ENCODE data around the gene COG6. TPM values are rescaled to one million over a fixed set of nuclear protein-coding genes. Genes with fewer than 3 reads are reported as not detected.

The COG6 gene
- total RNA-seq, 2 experiments from 2014 or later = 13.8 to 16.0 TPM

DNA sequence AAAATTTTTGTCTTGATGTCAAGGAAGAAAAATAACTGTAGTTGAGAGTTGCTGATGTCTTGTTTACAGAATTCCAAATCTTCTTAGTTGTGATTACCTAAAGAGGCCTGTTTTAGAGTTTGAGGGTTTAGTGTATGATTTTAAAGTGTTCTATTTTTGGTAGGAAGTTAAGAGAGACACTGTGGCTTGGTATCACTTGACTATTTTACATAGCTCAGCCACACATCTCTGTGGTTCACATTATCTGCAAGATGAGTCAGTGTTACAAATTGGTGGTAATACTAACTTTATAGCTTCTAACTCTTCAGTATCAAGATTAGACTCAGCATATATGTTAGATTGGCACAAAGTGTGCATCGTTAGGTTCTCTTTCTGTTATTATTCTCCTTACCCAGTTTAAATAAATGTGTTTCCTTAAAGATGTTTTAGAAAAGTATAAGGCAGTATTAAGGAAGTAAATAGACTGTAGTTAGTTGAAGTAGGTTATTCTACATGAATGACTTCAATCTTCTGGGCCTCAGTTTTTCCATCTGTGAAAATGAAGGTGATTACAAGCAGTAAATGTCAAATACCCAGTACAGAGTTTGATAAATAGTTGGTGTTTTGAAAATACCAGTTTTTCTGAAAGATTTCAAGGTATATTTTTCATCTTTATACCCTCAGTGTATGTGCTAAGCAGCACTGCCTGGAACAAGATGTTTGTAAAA lies 33.4 kb downstream of the COG6 start:
- H3K4me1 ChIP-seq (ENCODE audit: insufficient read depth, low read length) = no peaks in the 10 kb centered on the region
- no peak overlapping the region for H3K27ac ChIP-seq (ENCODE audit: low read depth in 1 of 2, low read length in 2 of 2)
- no peak overlapping the region for H3K27ac Mint-ChIP-seq
- H3K36me3 ChIP-seq (ENCODE audit: insufficient read depth, low read length) = peaks cover 22% of the 10 kb centered on the region
- H3K4me1 Mint-ChIP-seq (ENCODE audit: low read depth) = peaks cover 5% of the 10 kb centered on the region
- no peaks in the 10 kb centered on the region for H3K9me3 ChIP-seq (ENCODE audit: control insufficient read depth in 1 of 2, insufficient read depth in 1 of 2, low read length in 2 of 2)
- intact Hi-C loops (cut with DNase I, micrococcal nuclease) = loop anchor here (5.0 to 10.0 kb wide), 2 partner anchors 378 to 1086 kb away; partner anchors contain the start of gene MRPS31 (in 1 of the 2)
- POLR2A ChIA-PET = no interaction called here
- H3K27me3 ChIP-seq (ENCODE audit: control insufficient read depth in 1 of 2, insufficient read depth in 2 of 2, low read length in 2 of 2) = no peaks in the 10 kb centered on the region
- H3K27me3 Mint-ChIP-seq = no peaks in the 10 kb centered on the region
- H3K4me3 Mint-ChIP-seq = no peak overlapping the region
- CTCF ChIA-PET = no interaction called here
- DNase-seq = peak in 1 of 14 experiments; percentile 20
- TF ChIP-seq, protein P1, sequence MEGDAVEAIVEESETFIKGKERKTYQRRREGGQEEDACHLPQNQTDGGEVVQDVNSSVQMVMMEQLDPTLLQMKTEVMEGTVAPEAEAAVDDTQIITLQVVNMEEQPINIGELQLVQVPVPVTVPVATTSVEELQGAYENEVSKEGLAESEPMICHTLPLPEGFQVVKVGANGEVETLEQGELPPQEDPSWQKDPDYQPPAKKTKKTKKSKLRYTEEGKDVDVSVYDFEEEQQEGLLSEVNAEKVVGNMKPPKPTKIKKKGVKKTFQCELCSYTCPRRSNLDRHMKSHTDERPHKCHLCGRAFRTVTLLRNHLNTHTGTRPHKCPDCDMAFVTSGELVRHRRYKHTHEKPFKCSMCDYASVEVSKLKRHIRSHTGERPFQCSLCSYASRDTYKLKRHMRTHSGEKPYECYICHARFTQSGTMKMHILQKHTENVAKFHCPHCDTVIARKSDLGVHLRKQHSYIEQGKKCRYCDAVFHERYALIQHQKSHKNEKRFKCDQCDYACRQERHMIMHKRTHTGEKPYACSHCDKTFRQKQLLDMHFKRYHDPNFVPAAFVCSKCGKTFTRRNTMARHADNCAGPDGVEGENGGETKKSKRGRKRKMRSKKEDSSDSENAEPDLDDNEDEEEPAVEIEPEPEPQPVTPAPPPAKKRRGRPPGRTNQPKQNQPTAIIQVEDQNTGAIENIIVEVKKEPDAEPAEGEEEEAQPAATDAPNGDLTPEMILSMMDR (IDR thresholded peaks at IDR 0.05) = no peak
- H3K9me3 Mint-ChIP-seq = no peaks in the 10 kb centered on the region
- no peak overlapping the region for H3K4me3 ChIP-seq (ENCODE audit: low read length)
- H3K36me3 Mint-ChIP-seq (ENCODE audit: low read depth) = peaks cover 46% of the 10 kb centered on the region
- ATAC-seq (ENCODE audit: poor library complexity) = no peak

DNA sequence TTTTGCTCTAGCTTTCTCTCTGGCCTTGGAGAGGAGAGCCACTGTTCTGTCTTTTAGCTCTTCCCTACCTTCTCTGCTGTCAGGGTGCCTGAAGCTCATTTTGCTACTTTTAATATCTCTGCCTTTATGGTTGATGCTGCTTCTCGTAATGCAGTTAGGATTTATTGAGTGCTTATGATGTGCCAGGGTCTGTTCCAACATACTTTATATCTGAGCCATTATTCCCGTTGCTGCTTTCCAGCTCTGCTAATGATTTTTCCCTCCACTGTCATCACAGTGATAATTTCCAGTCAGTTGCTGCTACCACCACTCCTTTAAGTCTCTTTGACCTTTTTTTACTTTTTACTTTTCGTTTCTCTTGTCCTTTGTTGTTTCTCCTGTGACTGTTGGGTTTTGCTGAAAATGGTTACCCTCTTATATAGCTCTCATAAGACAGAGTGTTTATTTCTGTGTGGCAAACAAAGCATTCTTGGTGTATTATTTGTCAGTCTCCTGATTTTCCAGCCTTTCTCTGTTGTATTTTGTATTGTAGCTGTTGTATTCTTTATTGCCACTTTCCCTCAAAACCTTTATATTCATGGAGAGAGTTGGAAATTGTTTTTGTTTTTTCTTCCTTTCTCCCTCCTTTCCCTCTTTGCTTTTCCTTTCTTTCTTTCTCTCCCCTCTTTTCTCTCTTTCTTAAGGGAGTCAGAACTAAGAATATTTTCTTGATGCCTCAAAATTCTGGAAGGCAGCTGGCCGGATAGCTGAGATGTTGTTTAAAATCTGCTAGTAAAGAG lies 37.4 kb downstream of the COG6 start:
- Mint-ChIP-seq H3K27ac (no peak overlapping the region), H3K4me3 (no peak overlapping the region), H3K27me3 (no peaks in the 10 kb centered on the region), H3K4me1 (ENCODE audit: low read depth) (no peaks in the 10 kb centered on the region), H3K36me3 (ENCODE audit: low read depth) (peaks cover 32% of the 10 kb centered on the region), H3K9me3 (no peaks in the 10 kb centered on the region)
- DNase-seq = no peak
- Histone ChIP-seq H3K4me3 (ENCODE audit: low read length) (no peak overlapping the region), H3K27me3 (ENCODE audit: control insufficient read depth in 1 of 2, insufficient read depth in 2 of 2, low read length in 2 of 2) (no peaks in the 10 kb centered on the region), H3K36me3 (ENCODE audit: insufficient read depth, low read length) (peaks cover 20% of the 10 kb centered on the region), H3K9me3 (ENCODE audit: control insufficient read depth in 1 of 2, insufficient read depth in 1 of 2, low read length in 2 of 2) (no peaks in the 10 kb centered on the region), H3K27ac (ENCODE audit: low read depth in 1 of 2, low read length in 2 of 2) (no peak overlapping the region), H3K4me1 (ENCODE audit: insufficient read depth, low read length) (no peaks in the 10 kb centered on the region)
- POLR2A ChIA-PET = no interaction called here
- TF ChIP-seq, protein P1 (IDR thresholded peaks at IDR 0.05) = no peak
- no peak for ATAC-seq (ENCODE audit: poor library complexity)
- CTCF ChIA-PET = no interaction called here
- intact Hi-C loops (cut with DNase I, micrococcal nuclease) = no loop called here

DNA sequence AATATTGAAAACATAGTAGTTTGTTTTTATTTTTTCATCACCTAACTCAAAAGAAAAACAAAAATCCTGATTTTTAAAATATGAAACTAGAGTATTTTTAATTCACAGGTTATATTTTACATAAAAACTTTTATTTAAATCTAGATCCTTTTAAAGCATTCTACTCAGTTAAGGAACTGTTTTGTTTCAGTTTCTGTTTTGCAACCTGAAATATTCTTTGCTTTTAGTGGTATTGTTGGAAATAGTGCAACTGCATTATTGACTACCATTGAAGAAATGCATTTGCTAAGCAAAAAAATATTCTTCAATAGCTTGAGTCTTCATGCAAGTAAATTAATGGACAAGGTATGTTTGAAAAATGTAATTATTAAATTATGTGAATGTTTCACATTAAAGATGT lies 43.8 kb downstream of the COG6 start:
- Mint-ChIP-seq H3K36me3 (ENCODE audit: low read depth) (peaks cover 26% of the 10 kb centered on the region), H3K4me1 (ENCODE audit: low read depth) (peaks cover 7% of the 10 kb centered on the region), H3K4me3 (no peak overlapping the region), H3K27ac (no peak overlapping the region), H3K27me3 (no peaks in the 10 kb centered on the region), H3K9me3 (no peaks in the 10 kb centered on the region)
- DNase-seq = peak in 1 of 14 experiments; percentile 26
- TF ChIP-seq, protein P1 (IDR thresholded peaks at IDR 0.05) = no peak
- H3K4me3 ChIP-seq (ENCODE audit: low read length) = no peak overlapping the region
- no peaks in the 10 kb centered on the region for H3K4me1 ChIP-seq (ENCODE audit: insufficient read depth, low read length)
- intact Hi-C loops (cut with DNase I, micrococcal nuclease) = no loop called here
- no peak overlapping the region for H3K27ac ChIP-seq (ENCODE audit: low read depth in 1 of 2, low read length in 2 of 2)
- H3K36me3 ChIP-seq (ENCODE audit: insufficient read depth, low read length) = peaks cover 6% of the 10 kb centered on the region
- no peaks in the 10 kb centered on the region for H3K9me3 ChIP-seq (ENCODE audit: control insufficient read depth in 1 of 2, insufficient read depth in 1 of 2, low read length in 2 of 2)
- no peak for ATAC-seq (ENCODE audit: poor library complexity)
- H3K27me3 ChIP-seq (ENCODE audit: control insufficient read depth in 1 of 2, insufficient read depth in 2 of 2, low read length in 2 of 2) = no peaks in the 10 kb centered on the region
- CTCF ChIA-PET = no interaction called here
- POLR2A ChIA-PET = interaction anchor here (0.7 kb wide), 1 partner anchor 1078 kb away, joined by 4 read pairs; no protein-coding TSS in a partner anchor
